Hepatocyte (in vitro differentiated cells): ENCODE data around the gene ADA.

Experiments used
- EZH2 ChIP-seq: fragments of 200-600 bp; sonication (generic); IDR thresholded peaks from 2 replicates; pipeline ENCODE4 v1.6.1; 2016; ENCODE audit warnings: antibody characterized with exemption, mild to moderate bottlenecking, borderline replicate concordance
- EZH2phosphoT487 ChIP-seq: fragments of 200-600 bp; sonication (generic); IDR thresholded peaks from one replicate; pipeline ENCODE4 v1.6.1; 2018; ENCODE audit warnings: antibody characterized with exemption, mild to moderate bottlenecking, low read depth, moderate library complexity; ENCODE audit not compliant: unreplicated experiment, severe bottlenecking
- TF ChIP-seq, protein P1 (sequence below): fragments of 200-600 bp; sonication (generic); IDR thresholded peaks from 2 replicates; pipeline ENCODE4 v1.5.1; 2016; ENCODE audit warnings: antibody characterized with exemption, mild to moderate bottlenecking; ENCODE audit not compliant: poor library complexity

DNA sequence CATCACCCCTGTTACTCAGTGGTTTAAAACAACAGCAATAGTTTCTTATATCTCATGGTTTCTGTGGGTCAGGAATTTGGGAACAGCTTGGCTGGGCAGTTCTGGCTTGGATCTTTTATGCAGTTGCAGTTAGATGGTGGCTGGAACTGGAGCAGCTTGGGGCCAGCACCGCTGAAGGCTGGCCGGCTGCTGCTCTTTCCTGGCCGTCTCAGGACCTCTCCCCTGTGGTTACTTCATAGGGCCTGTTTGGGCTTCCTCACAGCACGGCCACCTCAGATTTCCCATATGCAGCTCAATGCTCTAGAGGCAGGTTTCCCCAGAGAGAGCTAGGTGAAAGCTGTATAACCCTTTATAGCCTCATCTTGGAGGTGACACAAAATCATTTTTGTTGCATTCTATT is 53.6 kb downstream of the ADA start:
- TF ChIP-seq, protein P1, sequence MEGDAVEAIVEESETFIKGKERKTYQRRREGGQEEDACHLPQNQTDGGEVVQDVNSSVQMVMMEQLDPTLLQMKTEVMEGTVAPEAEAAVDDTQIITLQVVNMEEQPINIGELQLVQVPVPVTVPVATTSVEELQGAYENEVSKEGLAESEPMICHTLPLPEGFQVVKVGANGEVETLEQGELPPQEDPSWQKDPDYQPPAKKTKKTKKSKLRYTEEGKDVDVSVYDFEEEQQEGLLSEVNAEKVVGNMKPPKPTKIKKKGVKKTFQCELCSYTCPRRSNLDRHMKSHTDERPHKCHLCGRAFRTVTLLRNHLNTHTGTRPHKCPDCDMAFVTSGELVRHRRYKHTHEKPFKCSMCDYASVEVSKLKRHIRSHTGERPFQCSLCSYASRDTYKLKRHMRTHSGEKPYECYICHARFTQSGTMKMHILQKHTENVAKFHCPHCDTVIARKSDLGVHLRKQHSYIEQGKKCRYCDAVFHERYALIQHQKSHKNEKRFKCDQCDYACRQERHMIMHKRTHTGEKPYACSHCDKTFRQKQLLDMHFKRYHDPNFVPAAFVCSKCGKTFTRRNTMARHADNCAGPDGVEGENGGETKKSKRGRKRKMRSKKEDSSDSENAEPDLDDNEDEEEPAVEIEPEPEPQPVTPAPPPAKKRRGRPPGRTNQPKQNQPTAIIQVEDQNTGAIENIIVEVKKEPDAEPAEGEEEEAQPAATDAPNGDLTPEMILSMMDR = no peak
- no peak for TF ChIP-seq EZH2
- TF ChIP-seq EZH2phosphoT487 = no peak
